HCT116 (cell line): ENCODE results near the gene PARP2.

Experiments used
- CTCF ChIP-seq, 3 experiments: fragments of 200-600 bp in 1 of 3; sonication (generic) in 1 of 3; IDR thresholded peaks in 2 of 3; conservative IDR thresholded peaks in 1 of 3; 2 replicates each; pipeline ENCODE4 v1.5.1; 2012 to 2017; ENCODE audit warnings: low read depth in 2 of 3, low read length in 2 of 3, antibody characterized with exemption in 1 of 3, borderline replicate concordance in 1 of 3, control low read depth in 1 of 3, mild to moderate bottlenecking in 1 of 3, mixed read lengths in 1 of 3, mixed run types in 1 of 3, moderate library complexity in 1 of 3; ENCODE audit not compliant: insufficient read depth in 1 of 3
- MAX ChIP-seq: IDR thresholded peaks from 2 replicates; pipeline ENCODE4 v1.6.1; 2012
- POLR2AphosphoS5 ChIP-seq: IDR thresholded peaks from 2 replicates; pipeline ENCODE4 v1.6.1; 2011; ENCODE audit warnings: mild to moderate bottlenecking, low read depth, low read length, moderate library complexity
- REST ChIP-seq: IDR thresholded peaks from 2 replicates; pipeline ENCODE4 v1.6.1; 2012; ENCODE audit warnings: low read depth
- ZNF274 ChIP-seq: fragments of 200-500 bp; sonication (Bioruptor generic); IDR thresholded peaks from 2 replicates; pipeline ENCODE4 v1.6.1; 2014; ENCODE audit warnings: mild to moderate bottlenecking, low read depth, low read length, inconsistent platforms

GRCh38 chr14:20350860-20351259 lies 7.4 kb downstream of the PARP2 start:
- TF ChIP-seq MAX = no peak
- no peak for TF ChIP-seq POLR2AphosphoS5
- TF ChIP-seq CTCF (IDR thresholded peaks at IDR 0.05 in 2 of 3, conservative IDR thresholded peaks at IDR 0.05 in 1 of 3; ENCODE audit: borderline replicate concordance in 1 of 3, insufficient read depth in 1 of 3, low read depth in 2 of 3, low read length in 2 of 3) = peak in 1 of 3 experiments; percentile 28; a peak in 2 of 6 replicates
- TF ChIP-seq REST = no peak
- no peak for TF ChIP-seq ZNF274
